SK-N-SH (cell line): Measurements from ENCODE around the gene ARL4D. TPM values are rescaled to one million over a fixed set of nuclear protein-coding genes. Genes with fewer than 3 reads are reported as not detected.
"Not testable (repeated sequence)": the region's sequence is repeated elsewhere in the genome, so short reads cannot be mapped to it uniquely, and the experiment has no call there.

Source experiments
- CTCF ChIA-PET: fragments of 300-600, 350-600 bp; formaldehyde crosslinking; extraction: SDS; loops from one replicate; lab custom pipeline; 2021; lab: Yijun Ruan, JAX
- POLR2A ChIA-PET: fragments of 350-600 bp; sonication (Branson Sonifier 250); formaldehyde crosslinking; extraction: SDS; loops from one replicate; lab custom pipeline; 2020; ENCODE audit warnings: antibody characterized with exemption, inconsistent platforms; lab: Yijun Ruan, JAX
- DNase-seq: peaks from one replicate; pipeline ENCODE4 v3.0.0; 2012
- H2AFZ ChIP-seq: fragments of 200-600 bp; sonication (generic); 2 replicates; pipeline ENCODE4 v1.8.1; 2016; ENCODE audit warnings: antibody characterized with exemption, mild to moderate bottlenecking, low read depth
- H3F3A ChIP-seq: fragments of 200-600 bp; sonication (generic); replicated peaks from 2 replicates; pipeline ENCODE3; 2016; ENCODE audit warnings: antibody characterized with exemption, mild to moderate bottlenecking; ENCODE audit not compliant: insufficient read depth
- H3K27ac ChIP-seq, 2 experiments: fragments of 200-500 bp in 1 of 2; fragments of 200-600 bp in 1 of 2; sonication (Bioruptor generic) in 1 of 2; sonication (generic), shearing (Covaris generic) in 1 of 2; 2 replicates each; pipeline versions ENCODE4 v1.5.1 to v1.6.1; 2014 to 2016; ENCODE audit warnings: low read depth in 2 of 2, inconsistent platforms in 1 of 2, low read length in 1 of 2, mild to moderate bottlenecking in 1 of 2, mixed read lengths in 1 of 2
- H3K27me3 ChIP-seq: fragments of 200-600 bp; sonication (generic), shearing (Covaris generic); 2 replicates; pipeline ENCODE4 v1.6.1; 2016; ENCODE audit warnings: mixed run types; ENCODE audit not compliant: insufficient read depth
- H3K36me3 ChIP-seq, 2 experiments: fragments of 200-500 bp in 1 of 2; fragments of 200-600 bp in 1 of 2; sonication (Bioruptor generic) in 1 of 2; sonication (generic) in 1 of 2; replicated peaks in 1 of 2; 2 replicates each; pipeline versions ENCODE3 to v1.5.1; 2014 to 2016; ENCODE audit warnings: low read length in 1 of 2, mild to moderate bottlenecking in 1 of 2; ENCODE audit not compliant: insufficient read depth in 2 of 2, control insufficient read depth in 1 of 2
- H3K4me1 ChIP-seq, 2 experiments: fragments of 200-500 bp in 1 of 2; fragments of 200-600 bp in 1 of 2; sonication (Bioruptor generic) in 1 of 2; sonication (generic), shearing (Covaris generic) in 1 of 2; 2 replicates each; pipeline versions ENCODE4 v1.5.1 to v1.6.1; 2014 to 2016; ENCODE audit warnings: low read depth in 1 of 2, low read length in 1 of 2, mixed run types in 1 of 2; ENCODE audit not compliant: insufficient read depth in 2 of 2, control insufficient read depth in 1 of 2
- H3K4me2 ChIP-seq: fragments of 200-600 bp; sonication (generic), shearing (Covaris generic); 2 replicates; pipeline ENCODE4 v1.6.1; 2017; ENCODE audit warnings: mixed run types
- H3K4me3 ChIP-seq, 2 experiments: fragments of 200-500 bp in 1 of 2; fragments of 200-600 bp in 1 of 2; sonication (Bioruptor generic) in 1 of 2; sonication (generic), shearing (Covaris generic) in 1 of 2; 2 replicates each; pipeline versions ENCODE4 v1.5.1 to v1.8.1; 2014 to 2016; ENCODE audit warnings: low read depth in 2 of 2, inconsistent platforms in 1 of 2, low read length in 1 of 2, mild to moderate bottlenecking in 1 of 2, mixed read lengths in 1 of 2, moderate library complexity in 1 of 2
- H3K79me2 ChIP-seq: fragments of 200-600 bp; sonication (generic); 2 replicates; pipeline ENCODE4 v1.8.1; 2017; ENCODE audit warnings: mild to moderate bottlenecking; ENCODE audit not compliant: insufficient read depth
- H3K9ac ChIP-seq: fragments of 200-600 bp; sonication (generic); 2 replicates; pipeline ENCODE4 v1.6.1; 2017; ENCODE audit warnings: mixed run types
- H3K9me2 ChIP-seq: fragments of 200-600 bp; sonication (generic); 2 replicates; pipeline ENCODE4 v1.6.1; 2017; ENCODE audit warnings: mixed run types
- H3K9me3 ChIP-seq: fragments of 200-600 bp; sonication (generic); 2 replicates; pipeline ENCODE4 v1.6.1; 2017; ENCODE audit warnings: mixed run types, mild to moderate bottlenecking, moderate library complexity
- H4K20me1 ChIP-seq: fragments of 200-600 bp; sonication (generic); 2 replicates; pipeline ENCODE4 v1.6.1; 2017; ENCODE audit warnings: mild to moderate bottlenecking, mixed run types; ENCODE audit not compliant: insufficient read depth
- ELF1 ChIP-seq: IDR thresholded peaks from 2 replicates; pipeline ENCODE4 v1.4.0; 2012
- EP300 ChIP-seq, 2 experiments: IDR thresholded peaks; 2 replicates each; pipeline versions ENCODE4 v1.4.0 to v1.6.1; 2012; ENCODE audit warnings: borderline replicate concordance in 1 of 2, low read depth in 1 of 2, low read length in 1 of 2
- GABPA ChIP-seq: IDR thresholded peaks from 2 replicates; pipeline ENCODE4 v1.4.0; 2012; ENCODE audit warnings: low read depth, mild to moderate bottlenecking
- GATA2 ChIP-seq: sonication (generic); formaldehyde crosslinking; IDR thresholded peaks from 2 replicates; pipeline ENCODE4 v1.5.0; 2020; ENCODE audit warnings: mild to moderate bottlenecking, missing genetic modification reagents
- JUND ChIP-seq: IDR thresholded peaks from 2 replicates; pipeline ENCODE4 v1.4.0; 2012
- MAX ChIP-seq: IDR thresholded peaks from 2 replicates; pipeline ENCODE4 v1.4.0; 2012; ENCODE audit warnings: low read depth
- MEF2A ChIP-seq: IDR thresholded peaks from 2 replicates; pipeline ENCODE4 v1.4.0; 2012; ENCODE audit warnings: low read depth, borderline replicate concordance
- MXI1 ChIP-seq: IDR thresholded peaks from 2 replicates; pipeline ENCODE4 v1.6.1; 2012; ENCODE audit warnings: mild to moderate bottlenecking, low read depth, low read length, improper control_type of control experiment
- NFIC ChIP-seq: IDR thresholded peaks from 2 replicates; pipeline ENCODE4 v1.4.0; 2012; ENCODE audit warnings: borderline replicate concordance
- PBX3 ChIP-seq: IDR thresholded peaks from 2 replicates; pipeline ENCODE4; 2012
- RAD21 ChIP-seq: IDR thresholded peaks from 2 replicates; pipeline ENCODE4 v1.6.1; 2012; ENCODE audit warnings: mild to moderate bottlenecking, low read length
- RFX5 ChIP-seq: IDR thresholded peaks from 2 replicates; pipeline ENCODE4 v1.6.1; 2012; ENCODE audit warnings: mild to moderate bottlenecking, improper control_type of control experiment, low read length
- SMC3 ChIP-seq: IDR thresholded peaks from 2 replicates; pipeline ENCODE4 v1.6.1; 2012; ENCODE audit warnings: low read depth, low read length, improper control_type of control experiment
- TCF12 ChIP-seq: IDR thresholded peaks from 2 replicates; pipeline ENCODE4 v1.4.0; 2012
- USF2 ChIP-seq: fragments of 150-350 bp; IDR thresholded peaks from 2 replicates; pipeline ENCODE4 v1.6.1; 2017; ENCODE audit warnings: antibody characterized with exemption, low read length, low read depth, borderline replicate concordance
- YY1 ChIP-seq: IDR thresholded peaks from 2 replicates; pipeline ENCODE4 v1.4.0; 2012; ENCODE audit warnings: low read depth, mild to moderate bottlenecking
- ZBTB33 ChIP-seq: IDR thresholded peaks from 2 replicates; pipeline ENCODE4 v1.4.0; 2012; ENCODE audit warnings: low read depth, borderline replicate concordance
- WGBS: methylation state at CpG from one replicate; pipeline ENCODE4 v1.1.6; 2017; ENCODE audit warnings: low lambda C conversion rate; 5-methylcytosine and 5-hydroxymethylcytosine counted together
- polyA plus RNA-seq, 3 experiments: library from polyadenylated mRNA; depleted of rRNA; stranded (reverse); fragments of >200 nt; gene quantifications; 2 replicates each; pipeline ENCODE4 v1.2.3, GENCODE V29; 2012

The ARL4D gene
- polyA plus RNA-seq, 1 of the 3 experiments (the other 2 are of a cell fraction) = 29.5 TPM

GRCh38 chr17:43418441-43419374 is 19.9 kb downstream of the ARL4D start (continued):
- TF ChIP-seq ZBTB33 (no peak), MEF2A (no peak; the same call in 1 of the 2 replicates), ELF1 (no peak), MXI1 (no peak), YY1 (no peak), GABPA (no peak; the same call in 1 of the 2 replicates), EP300 (IDR thresholded peaks at IDR 0.05; ENCODE audit: borderline replicate concordance in 1 of 2, low read depth in 1 of 2, low read length in 1 of 2) (peak in 1 of 2 experiments; percentile 54; a peak in 1 of 4 replicates), TCF12 (peak; percentile 82), MAX (peak; percentile 96), GATA2 (CRISPR knock-in tag) (no peak), NFIC (0 out of 2 replicates have a peak, but pooled peaks have one; percentile 40), RAD21 (no peak), RFX5 (no peak), PBX3 (peak; percentile 68), JUND (peak; percentile 94), SMC3 (0 out of 2 replicates have a peak, but pooled peaks have one; percentile 3), USF2 (no peak)

GRCh38 chr17:43419375-43419882 is 20.6 kb downstream of the ARL4D start:
- Histone ChIP-seq H3K4me3 (peak overlapping the region in 1 of 2 experiments; percentile 38; a peak in 2 of 4 replicates), H3F3A (peaks cover 16% of the 10 kb centered on the region), H3K4me1 (peaks cover 11 to 18% of the 10 kb centered on the region in 2 experiments; a peak in 3 of 4 replicates), H3K9ac (peak overlapping the region; percentile 58; the same call in 1 of the 2 replicates), H2AFZ (peak overlapping the region; percentile 76), H3K27ac (peak overlapping the region; percentile 34 to 89), H3K4me2 (peak overlapping the region; percentile 77)
- POLR2A ChIA-PET, H4K20me1 ChIP-seq, H3K79me2 ChIP-seq, H3K27me3 ChIP-seq, H3K36me3 ChIP-seq, H3K9me2 ChIP-seq, DNase-seq, H3K9me3 ChIP-seq: not testable (repeated sequence)
- CTCF ChIA-PET = interaction anchor here (1.3 to 3.8 kb wide), 3 partner anchors 10 to 64 kb away, joined by 3 to 19 read pairs (median 4); no protein-coding TSS in a partner anchor
- WGBS = 95% methylated on average over 17 of the region's 17 CpGs
